GM12878 (cell line): ENCODE measurements around the gene DISC1.

Experiments used
- EP300 ChIP-seq, 2 experiments: fragments of 150-350 bp in 1 of 2; IDR thresholded peaks; 2 replicates each; pipeline ENCODE4 v1.6.1; 2011 to 2012; ENCODE audit warnings: low read depth in 2 of 2, low read length in 2 of 2, borderline replicate concordance in 1 of 2, improper control_type of control experiment in 1 of 2, inconsistent platforms in 1 of 2; ENCODE audit not compliant: control insufficient read depth in 1 of 2
- EZH2 ChIP-seq: IDR thresholded peaks from 2 replicates; pipeline ENCODE4 v1.6.1; 2012; ENCODE audit warnings: low read depth, mild to moderate bottlenecking, control low read depth, inconsistent platforms, low read length, borderline replicate concordance; ENCODE audit not compliant: control insufficient read depth
- GABPA ChIP-seq: IDR thresholded peaks from 2 replicates; pipeline ENCODE4 v1.6.1; 2014; ENCODE audit warnings: antibody characterized with exemption, low read depth, mild to moderate bottlenecking, inconsistent platforms
- JUNB ChIP-seq: IDR thresholded peaks from 2 replicates; pipeline ENCODE4 v1.6.1; 2016; ENCODE audit warnings: antibody characterized with exemption, mild to moderate bottlenecking
- POLR2A ChIP-seq: IDR thresholded peaks from 2 replicates; pipeline ENCODE4 v1.6.1; 2011; ENCODE audit warnings: low read depth, mild to moderate bottlenecking, low read length
- POLR2AphosphoS5 ChIP-seq: IDR thresholded peaks from 2 replicates; pipeline ENCODE4 v1.6.1; 2011; ENCODE audit warnings: mild to moderate bottlenecking, low read length, inconsistent platforms
- ZNF274 ChIP-seq: IDR thresholded peaks from one replicate; pipeline ENCODE4 v1.8.0; 2011; ENCODE audit not compliant: insufficient read length, insufficient read depth
- ZZZ3 ChIP-seq: IDR thresholded peaks from 2 replicates; pipeline ENCODE4 v1.6.1; 2011; ENCODE audit warnings: low read depth; ENCODE audit not compliant: control insufficient read depth, insufficient read length
- TF ChIP-seq, protein P1 (sequence below): IDR thresholded peaks from 2 replicates; pipeline ENCODE4 v1.6.1; 2011; ENCODE audit warnings: low read depth, mild to moderate bottlenecking, low read length, moderate library complexity, borderline replicate concordance; ENCODE audit errors: extremely low read depth
- TF ChIP-seq, protein P2 (sequence below): IDR thresholded peaks from 2 replicates; pipeline ENCODE4 v1.6.1; 2012; ENCODE audit warnings: mild to moderate bottlenecking, low read depth, low read length
- TF ChIP-seq, protein P3 (sequence below), 3 experiments: IDR thresholded peaks in 2 of 3; conservative IDR thresholded peaks in 1 of 3; 2 replicates each; pipeline ENCODE4 v1.5.1; 2011; ENCODE audit warnings: low read depth in 3 of 3, low read length in 3 of 3, mild to moderate bottlenecking in 3 of 3, control low read depth in 2 of 3, moderate library complexity in 2 of 3, inconsistent platforms in 1 of 3, mixed read lengths in 1 of 3; ENCODE audit not compliant: control insufficient read depth in 2 of 3, insufficient read depth in 1 of 3; ENCODE audit errors: extremely low read depth in 1 of 3

DNA sequence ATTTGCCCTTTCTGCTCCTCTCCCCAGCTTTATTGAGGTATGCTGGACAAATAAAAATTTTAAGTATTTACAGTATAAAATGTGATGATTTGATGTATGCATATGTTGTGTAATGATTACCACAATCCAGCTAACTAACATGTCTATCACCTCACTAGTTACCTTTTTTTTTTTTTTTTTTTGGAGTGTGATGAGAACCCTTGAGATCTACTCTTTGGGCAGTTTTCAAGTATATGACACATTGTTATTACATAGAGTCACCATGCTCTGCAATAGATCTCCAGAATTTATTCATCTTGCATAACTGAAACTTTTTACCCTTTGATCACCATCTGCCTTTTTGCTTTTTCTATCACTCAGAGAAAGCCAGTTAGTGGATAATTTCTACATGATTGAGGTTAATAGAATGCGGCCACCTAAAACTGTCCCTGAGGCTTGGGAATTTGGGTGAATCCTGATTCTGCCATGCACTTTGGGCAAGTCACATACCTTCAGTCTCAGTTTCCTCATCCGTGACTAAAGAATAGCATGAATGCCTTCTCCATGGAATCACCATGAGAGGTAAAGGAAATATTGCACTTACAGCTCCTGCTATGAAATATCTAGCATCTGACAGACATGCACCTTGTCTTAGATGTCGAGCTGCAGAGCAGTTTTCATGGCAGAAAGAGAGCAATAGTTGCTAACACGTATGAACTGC is 295.2 kb downstream of the DISC1 start:
- TF ChIP-seq JUNB (no peak), ZZZ3 (no peak), ZNF274 (no peak), GABPA (no peak), EZH2 (no peak), EP300 (IDR thresholded peaks at IDR 0.05; ENCODE audit: borderline replicate concordance in 1 of 2, control insufficient read depth in 1 of 2, low read depth in 2 of 2, low read length in 2 of 2) (no peak), POLR2A (no peak), POLR2AphosphoS5 (no peak)
- TF ChIP-seq, protein P1, sequence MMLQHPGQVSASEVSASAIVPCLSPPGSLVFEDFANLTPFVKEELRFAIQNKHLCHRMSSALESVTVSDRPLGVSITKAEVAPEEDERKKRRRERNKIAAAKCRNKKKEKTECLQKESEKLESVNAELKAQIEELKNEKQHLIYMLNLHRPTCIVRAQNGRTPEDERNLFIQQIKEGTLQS: no peak
- TF ChIP-seq, protein P2, sequence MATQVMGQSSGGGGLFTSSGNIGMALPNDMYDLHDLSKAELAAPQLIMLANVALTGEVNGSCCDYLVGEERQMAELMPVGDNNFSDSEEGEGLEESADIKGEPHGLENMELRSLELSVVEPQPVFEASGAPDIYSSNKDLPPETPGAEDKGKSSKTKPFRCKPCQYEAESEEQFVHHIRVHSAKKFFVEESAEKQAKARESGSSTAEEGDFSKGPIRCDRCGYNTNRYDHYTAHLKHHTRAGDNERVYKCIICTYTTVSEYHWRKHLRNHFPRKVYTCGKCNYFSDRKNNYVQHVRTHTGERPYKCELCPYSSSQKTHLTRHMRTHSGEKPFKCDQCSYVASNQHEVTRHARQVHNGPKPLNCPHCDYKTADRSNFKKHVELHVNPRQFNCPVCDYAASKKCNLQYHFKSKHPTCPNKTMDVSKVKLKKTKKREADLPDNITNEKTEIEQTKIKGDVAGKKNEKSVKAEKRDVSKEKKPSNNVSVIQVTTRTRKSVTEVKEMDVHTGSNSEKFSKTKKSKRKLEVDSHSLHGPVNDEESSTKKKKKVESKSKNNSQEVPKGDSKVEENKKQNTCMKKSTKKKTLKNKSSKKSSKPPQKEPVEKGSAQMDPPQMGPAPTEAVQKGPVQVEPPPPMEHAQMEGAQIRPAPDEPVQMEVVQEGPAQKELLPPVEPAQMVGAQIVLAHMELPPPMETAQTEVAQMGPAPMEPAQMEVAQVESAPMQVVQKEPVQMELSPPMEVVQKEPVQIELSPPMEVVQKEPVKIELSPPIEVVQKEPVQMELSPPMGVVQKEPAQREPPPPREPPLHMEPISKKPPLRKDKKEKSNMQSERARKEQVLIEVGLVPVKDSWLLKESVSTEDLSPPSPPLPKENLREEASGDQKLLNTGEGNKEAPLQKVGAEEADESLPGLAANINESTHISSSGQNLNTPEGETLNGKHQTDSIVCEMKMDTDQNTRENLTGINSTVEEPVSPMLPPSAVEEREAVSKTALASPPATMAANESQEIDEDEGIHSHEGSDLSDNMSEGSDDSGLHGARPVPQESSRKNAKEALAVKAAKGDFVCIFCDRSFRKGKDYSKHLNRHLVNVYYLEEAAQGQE: no peak
- TF ChIP-seq, protein P3, sequence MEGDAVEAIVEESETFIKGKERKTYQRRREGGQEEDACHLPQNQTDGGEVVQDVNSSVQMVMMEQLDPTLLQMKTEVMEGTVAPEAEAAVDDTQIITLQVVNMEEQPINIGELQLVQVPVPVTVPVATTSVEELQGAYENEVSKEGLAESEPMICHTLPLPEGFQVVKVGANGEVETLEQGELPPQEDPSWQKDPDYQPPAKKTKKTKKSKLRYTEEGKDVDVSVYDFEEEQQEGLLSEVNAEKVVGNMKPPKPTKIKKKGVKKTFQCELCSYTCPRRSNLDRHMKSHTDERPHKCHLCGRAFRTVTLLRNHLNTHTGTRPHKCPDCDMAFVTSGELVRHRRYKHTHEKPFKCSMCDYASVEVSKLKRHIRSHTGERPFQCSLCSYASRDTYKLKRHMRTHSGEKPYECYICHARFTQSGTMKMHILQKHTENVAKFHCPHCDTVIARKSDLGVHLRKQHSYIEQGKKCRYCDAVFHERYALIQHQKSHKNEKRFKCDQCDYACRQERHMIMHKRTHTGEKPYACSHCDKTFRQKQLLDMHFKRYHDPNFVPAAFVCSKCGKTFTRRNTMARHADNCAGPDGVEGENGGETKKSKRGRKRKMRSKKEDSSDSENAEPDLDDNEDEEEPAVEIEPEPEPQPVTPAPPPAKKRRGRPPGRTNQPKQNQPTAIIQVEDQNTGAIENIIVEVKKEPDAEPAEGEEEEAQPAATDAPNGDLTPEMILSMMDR (IDR thresholded peaks at IDR 0.05 in 2 of 3, conservative IDR thresholded peaks at IDR 0.05 in 1 of 3; ENCODE audit: control insufficient read depth in 2 of 3, extremely low read depth in 1 of 3, insufficient read depth in 1 of 3, low read depth in 3 of 3, low read length in 3 of 3): no peak
